ENCODE measurements around the gene ARHGAP24. TPM values are rescaled to one million over a fixed set of nuclear protein-coding genes. Genes with fewer than 3 reads are reported as not detected.

The ARHGAP24 gene
- total RNA-seq, 1 donor from 2014 or later = 15.0 TPM

DNA sequence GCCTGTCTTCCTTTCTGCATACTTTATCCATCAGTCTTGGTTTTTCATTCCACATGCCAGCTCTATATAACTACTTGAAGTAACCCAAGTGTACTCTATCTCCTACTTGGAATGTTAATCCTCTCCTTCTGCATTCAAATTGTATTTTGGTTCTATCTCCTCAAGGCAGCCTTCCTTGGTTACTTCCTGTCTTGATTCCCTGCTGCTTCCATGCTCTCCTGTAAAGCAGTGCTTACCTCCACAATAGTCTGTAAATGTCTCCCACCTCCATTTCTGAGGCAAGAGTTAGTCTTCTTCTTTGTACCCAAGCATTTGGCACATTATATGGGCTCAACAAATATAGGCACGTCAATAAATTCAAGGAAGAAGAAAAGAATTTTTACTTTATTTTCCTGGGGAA, 298.4 kb downstream of the ARHGAP24 start:
- Mint-ChIP-seq H3K9me3 (peaks cover 7% of the 10 kb centered on the region), H3K36me3 (no peaks in the 10 kb centered on the region), H3K27ac (no peak overlapping the region), H3K4me3 (no peak overlapping the region), H3K4me1 (peaks cover 46% of the 10 kb centered on the region), H3K27me3 (ENCODE audit: low read depth) (no peaks in the 10 kb centered on the region)
- no peak for DNase-seq (ENCODE audit: low spot score in 2 of 2, unreplicated experiment in 2 of 2)
- TF ChIP-seq, protein P1, sequence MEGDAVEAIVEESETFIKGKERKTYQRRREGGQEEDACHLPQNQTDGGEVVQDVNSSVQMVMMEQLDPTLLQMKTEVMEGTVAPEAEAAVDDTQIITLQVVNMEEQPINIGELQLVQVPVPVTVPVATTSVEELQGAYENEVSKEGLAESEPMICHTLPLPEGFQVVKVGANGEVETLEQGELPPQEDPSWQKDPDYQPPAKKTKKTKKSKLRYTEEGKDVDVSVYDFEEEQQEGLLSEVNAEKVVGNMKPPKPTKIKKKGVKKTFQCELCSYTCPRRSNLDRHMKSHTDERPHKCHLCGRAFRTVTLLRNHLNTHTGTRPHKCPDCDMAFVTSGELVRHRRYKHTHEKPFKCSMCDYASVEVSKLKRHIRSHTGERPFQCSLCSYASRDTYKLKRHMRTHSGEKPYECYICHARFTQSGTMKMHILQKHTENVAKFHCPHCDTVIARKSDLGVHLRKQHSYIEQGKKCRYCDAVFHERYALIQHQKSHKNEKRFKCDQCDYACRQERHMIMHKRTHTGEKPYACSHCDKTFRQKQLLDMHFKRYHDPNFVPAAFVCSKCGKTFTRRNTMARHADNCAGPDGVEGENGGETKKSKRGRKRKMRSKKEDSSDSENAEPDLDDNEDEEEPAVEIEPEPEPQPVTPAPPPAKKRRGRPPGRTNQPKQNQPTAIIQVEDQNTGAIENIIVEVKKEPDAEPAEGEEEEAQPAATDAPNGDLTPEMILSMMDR (IDR thresholded peaks at IDR 0.05; ENCODE audit: unreplicated experiment) = no peak

DNA sequence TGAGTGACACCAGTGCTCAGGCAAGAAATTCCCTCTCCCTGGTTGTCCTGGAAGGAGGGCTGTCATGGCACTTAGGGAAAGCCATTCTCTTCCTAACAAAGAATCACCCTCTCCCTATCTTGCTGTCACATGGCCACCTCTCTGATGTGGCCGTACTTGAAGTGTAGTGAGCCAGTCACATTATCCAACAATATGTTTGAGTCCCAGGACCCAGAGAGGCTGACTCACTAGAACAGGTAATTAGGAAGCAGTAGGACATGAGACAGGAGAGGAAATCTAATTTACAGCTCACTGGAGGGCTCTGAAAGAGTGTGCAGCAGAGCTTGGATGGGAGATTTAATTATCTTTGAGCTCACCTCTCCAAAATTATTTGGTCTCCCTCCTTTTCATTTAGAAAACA, 299.1 kb downstream of the ARHGAP24 start:
- Mint-ChIP-seq H3K36me3 (no peaks in the 10 kb centered on the region), H3K27me3 (ENCODE audit: low read depth) (no peaks in the 10 kb centered on the region), H3K27ac (no peak overlapping the region), H3K4me3 (no peak overlapping the region), H3K9me3 (peaks cover 7% of the 10 kb centered on the region), H3K4me1 (peaks cover 53% of the 10 kb centered on the region)
- DNase-seq (ENCODE audit: low spot score in 2 of 2, unreplicated experiment in 2 of 2) = no peak
- TF ChIP-seq, protein P1 (IDR thresholded peaks at IDR 0.05; ENCODE audit: unreplicated experiment) = no peak

DNA sequence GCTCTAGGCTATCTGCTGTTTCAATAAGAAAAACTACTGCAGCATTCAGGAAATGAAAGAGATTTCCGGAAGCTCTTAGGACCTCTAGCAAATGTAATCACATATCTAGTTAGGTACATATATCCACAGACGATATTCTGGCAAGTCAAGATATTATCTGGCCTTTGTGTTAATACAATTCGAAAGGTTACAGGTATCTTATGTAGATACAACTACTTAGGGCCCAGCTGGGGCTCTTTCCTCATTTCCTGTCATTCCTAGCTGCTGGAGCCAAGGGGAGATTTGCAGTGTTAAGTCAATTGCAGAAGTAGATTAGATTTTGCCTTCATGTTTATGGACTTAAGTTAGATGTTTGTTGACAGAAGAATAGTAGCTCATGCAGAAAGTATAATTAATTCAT, 299.5 kb downstream of the ARHGAP24 start:
- DNase-seq (ENCODE audit: low spot score in 2 of 2, unreplicated experiment in 2 of 2) = no peak
- TF ChIP-seq, protein P1 (IDR thresholded peaks at IDR 0.05; ENCODE audit: unreplicated experiment) = no peak
- peak overlapping the region; percentile 54 for H3K27ac Mint-ChIP-seq
- H3K36me3 Mint-ChIP-seq = no peaks in the 10 kb centered on the region
- peaks cover 56% of the 10 kb centered on the region for H3K4me1 Mint-ChIP-seq
- peaks cover 7% of the 10 kb centered on the region for H3K9me3 Mint-ChIP-seq
- H3K27me3 Mint-ChIP-seq (ENCODE audit: low read depth) = no peaks in the 10 kb centered on the region
- H3K4me3 Mint-ChIP-seq = no peak overlapping the region

DNA sequence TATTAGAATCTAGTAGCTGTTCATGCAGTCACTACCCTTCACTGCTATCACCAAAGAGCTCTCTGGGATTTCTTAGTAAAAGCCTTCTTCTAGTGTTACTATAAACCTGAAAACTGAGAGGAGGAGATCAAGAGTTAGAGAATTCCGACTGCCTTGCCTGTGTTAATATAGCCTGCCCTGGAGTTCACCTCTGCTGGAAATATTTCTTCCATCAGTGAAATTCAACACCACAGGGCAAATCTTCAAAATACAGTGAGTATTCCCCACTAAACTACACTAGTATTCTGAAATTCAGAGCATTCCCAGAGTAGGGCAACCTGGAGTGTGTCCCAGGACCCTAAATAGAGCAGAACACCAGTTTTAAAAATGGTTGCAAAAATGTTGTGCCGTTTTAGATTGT, 301.1 kb downstream of the ARHGAP24 start:
- no peaks in the 10 kb centered on the region for H3K27me3 Mint-ChIP-seq (ENCODE audit: low read depth)
- peaks cover 11% of the 10 kb centered on the region for H3K9me3 Mint-ChIP-seq
- no peaks in the 10 kb centered on the region for H3K36me3 Mint-ChIP-seq
- H3K4me3 Mint-ChIP-seq = no peak overlapping the region
- H3K4me1 Mint-ChIP-seq = peaks cover 66% of the 10 kb centered on the region
- TF ChIP-seq, protein P1 (IDR thresholded peaks at IDR 0.05; ENCODE audit: unreplicated experiment) = no peak
- DNase-seq (ENCODE audit: low spot score in 2 of 2, unreplicated experiment in 2 of 2) = no peak
- peak overlapping the region; percentile 35 for H3K27ac Mint-ChIP-seq

DNA sequence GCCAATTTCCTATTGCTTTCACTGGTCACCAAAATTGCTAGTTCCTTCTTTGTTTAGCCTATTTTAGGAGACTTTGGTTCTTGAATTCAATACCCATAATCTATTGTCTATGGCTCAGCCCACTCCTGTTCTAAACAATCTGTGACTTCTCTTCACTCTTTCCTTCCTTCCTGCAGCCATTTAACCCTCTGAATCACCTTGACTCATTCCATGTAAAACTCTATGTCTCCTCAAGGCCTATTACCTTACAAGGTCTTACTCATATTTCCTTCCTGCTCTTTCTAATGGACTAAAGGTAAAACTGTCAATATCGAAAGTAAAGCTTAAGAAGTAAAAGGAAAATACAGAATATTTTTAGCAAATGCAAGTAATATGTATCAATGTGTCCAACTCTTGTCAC, 301.6 kb downstream of the ARHGAP24 start:
- no peak for DNase-seq (ENCODE audit: low spot score in 2 of 2, unreplicated experiment in 2 of 2)
- Mint-ChIP-seq H3K36me3 (no peaks in the 10 kb centered on the region), H3K4me3 (no peak overlapping the region), H3K27me3 (ENCODE audit: low read depth) (no peaks in the 10 kb centered on the region), H3K9me3 (peaks cover 11% of the 10 kb centered on the region), H3K27ac (peak overlapping the region; percentile 35), H3K4me1 (peaks cover 66% of the 10 kb centered on the region)
- TF ChIP-seq, protein P1 (IDR thresholded peaks at IDR 0.05; ENCODE audit: unreplicated experiment) = no peak

Measured in mesothelial cell of epicardium (in vitro differentiated cells).